Prostate gland (tissue), 1 donor: ENCODE data around the gene TATDN2.

Experiments
- POLR2A ChIP-seq: fragments of 450-650 bp; IDR thresholded peaks from one replicate; pipeline ENCODE4 v1.6.1; 2016; ENCODE audit warnings: antibody characterized with exemption, mild to moderate bottlenecking
- POLR2AphosphoS5 ChIP-seq: sonication (generic); formaldehyde crosslinking; IDR thresholded peaks from one replicate; pipeline ENCODE4 v1.6.1; 2017; ENCODE audit warnings: antibody characterized with exemption

DNA sequence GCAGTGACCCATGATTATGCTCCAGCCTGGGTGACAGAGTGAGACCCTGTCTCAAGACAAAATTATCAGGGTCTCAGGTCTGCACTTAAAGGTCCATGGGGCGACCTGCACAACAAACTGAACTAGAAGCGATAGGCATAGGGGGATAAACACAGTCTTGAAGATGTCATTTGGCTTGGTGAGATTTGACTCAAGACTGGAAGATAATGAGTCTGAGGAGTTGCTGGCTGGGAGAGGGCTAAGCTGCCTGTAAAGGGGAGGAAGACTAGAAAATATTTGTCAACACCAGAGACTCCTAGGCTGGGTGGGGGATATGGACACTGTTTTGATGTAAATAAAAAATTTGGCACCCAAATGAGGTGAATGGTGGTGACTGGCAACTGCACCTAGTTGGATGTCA is 24.7 kb downstream of the TATDN2 start:
- TF ChIP-seq POLR2AphosphoS5 (no peak), POLR2A (no peak)
